AG04449 (cell line): ENCODE results near the gene APOH.

ENCODE experiments used
- CTCF ChIA-PET: fragments of 350-600 bp; formaldehyde crosslinking; extraction: SDS; loops from one replicate; lab custom pipeline; 2021; ENCODE audit warnings: antibody characterized with exemption; lab: Yijun Ruan, JAX
- POLR2A ChIA-PET: fragments of 400-600, 350-600 bp; formaldehyde crosslinking; extraction: SDS; loops from one replicate; lab custom pipeline; 2020; ENCODE audit warnings: antibody characterized with exemption, inconsistent platforms; lab: Yijun Ruan, JAX
- DNase-seq: peaks from one replicate; pipeline ENCODE4 v3.0.0-alpha.2; 2010; ENCODE audit warnings: low read depth, low spot score
- H3K4me3 ChIP-seq: 2 replicates; pipeline ENCODE4 v1.5.1; 2011; ENCODE audit warnings: low read depth, mild to moderate bottlenecking, control low read depth, low read length
- CTCF ChIP-seq: IDR thresholded peaks from one replicate; pipeline ENCODE4 v1.5.1; 2011; ENCODE audit warnings: mild to moderate bottlenecking, moderate library complexity, low read length, control low read depth, inconsistent platforms; ENCODE audit not compliant: insufficient read depth; ENCODE audit errors: missing control alignments

The APOH gene, protein sequence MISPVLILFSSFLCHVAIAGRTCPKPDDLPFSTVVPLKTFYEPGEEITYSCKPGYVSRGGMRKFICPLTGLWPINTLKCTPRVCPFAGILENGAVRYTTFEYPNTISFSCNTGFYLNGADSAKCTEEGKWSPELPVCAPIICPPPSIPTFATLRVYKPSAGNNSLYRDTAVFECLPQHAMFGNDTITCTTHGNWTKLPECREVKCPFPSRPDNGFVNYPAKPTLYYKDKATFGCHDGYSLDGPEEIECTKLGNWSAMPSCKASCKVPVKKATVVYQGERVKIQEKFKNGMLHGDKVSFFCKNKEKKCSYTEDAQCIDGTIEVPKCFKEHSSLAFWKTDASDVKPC

GRCh38 chr17:66228887-66229782 is at the start of gene APOH:
Gene APOH, minus strand, starts transcription at chr17:66229415. Its CDS starts 36 bp downstream, at chr17:66229379.
- CTCF ChIA-PET: interaction anchor here (0.6 kb wide), 1 partner anchor 878 kb away, joined by 3 read pairs; no protein-coding TSS in a partner anchor
- POLR2A ChIA-PET: no interaction called here
- TF ChIP-seq CTCF: no peak
- H3K4me3 ChIP-seq: no peak within 1 kb of the TSS
- no peak for DNase-seq

- DNase-seq: no peak
- TF ChIP-seq CTCF: no peak
- ChIA-PET CTCF (no interaction called here), POLR2A (no interaction called here)
- H3K4me3 ChIP-seq: no peak overlapping the region
Measured at GRCh38 chr17:66277191-66277590, 48.0 kb upstream of the APOH start.

- no peak for TF ChIP-seq CTCF
- POLR2A ChIA-PET: interaction anchor here (1.1 to 1.3 kb wide), 2 partner anchors 116 to 291 kb away, joined by 3 to 4 read pairs; no protein-coding TSS in a partner anchor
- DNase-seq: no peak
- CTCF ChIA-PET: interaction anchor here (1.0 kb wide), 2 partner anchors 22 to 290 kb away, joined by 3 to 4 read pairs; no protein-coding TSS in a partner anchor
- no peak overlapping the region for H3K4me3 ChIP-seq
Measured at GRCh38 chr17:66276328-66276937, 47.2 kb upstream of the APOH start.

DNA sequence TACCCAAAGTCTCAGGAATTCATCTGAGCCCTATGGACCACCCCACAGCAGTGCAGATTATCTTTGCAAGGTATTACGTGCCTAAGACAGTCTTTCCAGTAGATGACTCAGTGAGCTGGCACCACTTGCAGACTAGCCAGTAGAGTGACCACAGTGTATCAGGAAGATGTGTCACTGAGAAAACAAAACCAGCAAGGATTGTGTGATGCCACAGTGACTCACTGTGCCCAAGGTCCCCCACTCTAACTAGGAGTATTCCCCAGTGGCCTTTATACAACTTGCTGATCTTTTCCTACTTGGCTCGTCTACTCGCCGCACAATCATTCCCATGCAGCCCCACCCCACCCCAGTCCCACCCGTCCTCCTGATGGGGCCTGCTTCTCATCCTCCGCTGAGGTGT is 46.4 kb upstream of the APOH start:
- CTCF ChIA-PET: interaction anchor here (1.0 kb wide), 2 partner anchors 21 to 291 kb away, joined by 3 to 4 read pairs; no protein-coding TSS in a partner anchor
- TF ChIP-seq CTCF: no peak

DNA sequence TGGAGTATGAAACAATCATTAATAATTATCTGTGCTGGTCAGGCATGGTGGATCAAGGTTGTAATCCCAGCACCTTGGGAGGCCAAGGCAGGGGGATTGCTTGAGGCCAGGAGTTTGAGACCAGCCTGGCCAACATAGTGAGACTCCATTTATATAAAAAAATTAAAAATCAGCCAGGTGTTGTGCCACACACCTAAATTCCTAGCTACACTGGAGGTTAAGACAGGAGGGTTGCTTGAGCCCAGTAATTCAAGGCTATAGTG is 44.3 kb upstream of the APOH start:
- TF ChIP-seq CTCF: no peak
- DNase-seq: no peak
- POLR2A ChIA-PET: no interaction called here
- CTCF ChIA-PET: interaction anchor here (0.8 to 1.1 kb wide), 2 partner anchors 33 to 292 kb away, joined by 3 to 4 read pairs; no protein-coding TSS in a partner anchor
- H3K4me3 ChIP-seq: no peak overlapping the region

More for the DNA sequence above, 46.4 kb upstream of the APOH start:
- H3K4me3 ChIP-seq: no peak overlapping the region
- POLR2A ChIA-PET: interaction anchor here (0.7 to 1.3 kb wide), 3 partner anchors 117 to 292 kb away, joined by 3 to 4 read pairs (median 3); no protein-coding TSS in a partner anchor
- peak; percentile 90 for DNase-seq
